HCT116 (cell line): ENCODE measurements around the gene FCER1A.
"Not testable (repeated sequence)": the region's sequence is repeated elsewhere in the genome, so short reads cannot be mapped to it uniquely, and the experiment has no call there.

Experiments used
- CTCF ChIP-seq, 3 experiments: fragments of 200-600 bp in 1 of 3; sonication (generic) in 1 of 3; IDR thresholded peaks in 2 of 3; conservative IDR thresholded peaks in 1 of 3; 2 replicates each; pipeline ENCODE4 v1.5.1; 2012 to 2017; ENCODE audit warnings: low read depth in 2 of 3, low read length in 2 of 3, antibody characterized with exemption in 1 of 3, borderline replicate concordance in 1 of 3, control low read depth in 1 of 3, mild to moderate bottlenecking in 1 of 3, mixed read lengths in 1 of 3, mixed run types in 1 of 3, moderate library complexity in 1 of 3; ENCODE audit not compliant: insufficient read depth in 1 of 3
- EZH2 ChIP-seq: fragments of 200-600 bp; sonication (generic); IDR thresholded peaks from 2 replicates; pipeline ENCODE4 v1.6.1; 2017; ENCODE audit warnings: antibody characterized with exemption, mixed run types
- EZH2phosphoT487 ChIP-seq: fragments of 200-600 bp; IDR thresholded peaks from 2 replicates; pipeline ENCODE4 v1.6.1; 2018; ENCODE audit warnings: antibody characterized with exemption, borderline replicate concordance
- POLR2A ChIP-seq: IDR thresholded peaks from 2 replicates; pipeline ENCODE4 v1.7.0; 2011; ENCODE audit warnings: borderline replicate concordance; ENCODE audit not compliant: insufficient read depth, insufficient read length; ENCODE audit errors: extremely low read depth
- POLR2AphosphoS5 ChIP-seq: IDR thresholded peaks from 2 replicates; pipeline ENCODE4 v1.6.1; 2011; ENCODE audit warnings: mild to moderate bottlenecking, low read depth, low read length, moderate library complexity
- ZBTB33 ChIP-seq: IDR thresholded peaks from 2 replicates; pipeline ENCODE4 v1.6.1; 2011; ENCODE audit warnings: mild to moderate bottlenecking, low read length, moderate library complexity; ENCODE audit not compliant: insufficient replicate concordance; ENCODE audit errors: extremely low read depth

- TF ChIP-seq POLR2AphosphoS5; EZH2phosphoT487; POLR2A; ZBTB33; EZH2; CTCF (IDR thresholded peaks at IDR 0.05 in 2 of 3, conservative IDR thresholded peaks at IDR 0.05 in 1 of 3; ENCODE audit: borderline replicate concordance in 1 of 3, insufficient read depth in 1 of 3, low read depth in 2 of 3, low read length in 2 of 3): not testable (repeated sequence)
Measured at GRCh38 chr1:159349374-159349773, 47.2 kb downstream of the FCER1A start.
